Ovary (tissue), 3 donors: ENCODE results near the gene RFC3.

Experiments used
- CTCF ChIP-seq, 3 donors: fragments of 450-650 bp in 2 of 3; fragments of 200-600 bp in 1 of 3; IDR thresholded peaks; one replicate each; pipeline versions ENCODE4 v1.5.1 to v1.8.0; 2016 to 2022; ENCODE audit warnings: antibody characterized with exemption in 3 of 3, mild to moderate bottlenecking in 1 of 3
- EP300 ChIP-seq: sonication (generic); formaldehyde crosslinking; IDR thresholded peaks from one replicate; pipeline ENCODE4 v1.6.1; 2017; ENCODE audit warnings: antibody characterized with exemption
- POLR2A ChIP-seq: fragments of 450-650 bp; IDR thresholded peaks from one replicate; pipeline ENCODE4 v1.6.1; 2017; ENCODE audit warnings: antibody characterized with exemption, mild to moderate bottlenecking, moderate library complexity
- donor health status: DM: no; HTN: no; CAD: no.

GRCh38 chr13:33873251-33873908, 55.4 kb downstream of the RFC3 start:
- TF ChIP-seq CTCF (IDR thresholded peaks at IDR 0.05) (no peak), POLR2A (no peak), EP300 (no peak)
